Measurements from ENCODE around the gene NDUFS1. TPM values are rescaled to one million over a fixed set of nuclear protein-coding genes. Genes with fewer than 3 reads are reported as not detected.

NDUFS1 gene
- total RNA-seq, 1 experiment from 2014 or later = 102 TPM

DNA sequence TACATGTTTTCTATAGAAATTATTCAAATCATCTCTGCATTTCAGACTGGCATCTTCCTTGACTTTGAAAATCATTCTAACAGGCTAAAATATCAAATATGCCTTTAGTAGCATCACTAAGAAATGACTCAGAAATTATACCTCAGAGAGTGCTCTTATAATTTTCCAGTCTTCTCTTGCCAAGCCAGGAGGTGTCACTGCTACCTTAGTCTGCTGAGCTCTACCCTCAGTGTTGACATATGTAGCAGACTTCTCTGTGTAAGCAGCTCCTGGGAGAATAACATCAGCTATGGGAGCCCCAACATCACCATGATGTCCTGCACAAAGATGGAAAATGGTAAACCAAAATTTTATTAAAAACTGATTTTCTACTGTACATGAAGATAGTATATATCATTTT lies 31.6 kb downstream of the NDUFS1 start:
- no peaks in the 10 kb centered on the region for H3K27me3 Mint-ChIP-seq (ENCODE audit: low read depth)
- H2BK20ac ChIP-seq (ENCODE audit: low read depth, low read length, poor library complexity, severe bottlenecking) = no peak overlapping the region
- no peak for DNase-seq

More for the DNA sequence above, 31.6 kb downstream of the NDUFS1 start:
- H3K27ac ChIP-seq (ENCODE audit: insufficient read length, low read depth, low read length) = no peak overlapping the region
- no peaks in the 10 kb centered on the region for H3K79me1 ChIP-seq (ENCODE audit: insufficient read depth, low read depth, low read length, poor library complexity, severe bottlenecking)
- no peak overlapping the region for H2AFZ ChIP-seq (ENCODE audit: low read length)
- no peak overlapping the region for H4K8ac ChIP-seq (replicated peaks; ENCODE audit: insufficient read length, low read depth, low read length)
- H2BK5ac ChIP-seq (ENCODE audit: insufficient read length, low read length) = no peak overlapping the region
- H4K5ac ChIP-seq (ENCODE audit: insufficient read length, low read depth, low read length) = no peak overlapping the region
- H3T11ph ChIP-seq (ENCODE audit: low read length) = no peak overlapping the region
- H3K9me3 ChIP-seq (ENCODE audit: control insufficient read depth, low read depth, low read length) = no peaks in the 10 kb centered on the region
- no peak overlapping the region for H2BK15ac ChIP-seq (ENCODE audit: low read depth, low read length)
- H3K4me1 ChIP-seq (ENCODE audit: insufficient read depth, low read length) = no peaks in the 10 kb centered on the region
- H4K20me1 ChIP-seq (ENCODE audit: control insufficient read depth, insufficient read depth, insufficient read length) = no peaks in the 10 kb centered on the region
- no peak overlapping the region for H3K23ac ChIP-seq (ENCODE audit: insufficient read length, low read depth, low read length)
- TF ChIP-seq, protein P1, sequence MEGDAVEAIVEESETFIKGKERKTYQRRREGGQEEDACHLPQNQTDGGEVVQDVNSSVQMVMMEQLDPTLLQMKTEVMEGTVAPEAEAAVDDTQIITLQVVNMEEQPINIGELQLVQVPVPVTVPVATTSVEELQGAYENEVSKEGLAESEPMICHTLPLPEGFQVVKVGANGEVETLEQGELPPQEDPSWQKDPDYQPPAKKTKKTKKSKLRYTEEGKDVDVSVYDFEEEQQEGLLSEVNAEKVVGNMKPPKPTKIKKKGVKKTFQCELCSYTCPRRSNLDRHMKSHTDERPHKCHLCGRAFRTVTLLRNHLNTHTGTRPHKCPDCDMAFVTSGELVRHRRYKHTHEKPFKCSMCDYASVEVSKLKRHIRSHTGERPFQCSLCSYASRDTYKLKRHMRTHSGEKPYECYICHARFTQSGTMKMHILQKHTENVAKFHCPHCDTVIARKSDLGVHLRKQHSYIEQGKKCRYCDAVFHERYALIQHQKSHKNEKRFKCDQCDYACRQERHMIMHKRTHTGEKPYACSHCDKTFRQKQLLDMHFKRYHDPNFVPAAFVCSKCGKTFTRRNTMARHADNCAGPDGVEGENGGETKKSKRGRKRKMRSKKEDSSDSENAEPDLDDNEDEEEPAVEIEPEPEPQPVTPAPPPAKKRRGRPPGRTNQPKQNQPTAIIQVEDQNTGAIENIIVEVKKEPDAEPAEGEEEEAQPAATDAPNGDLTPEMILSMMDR (conservative IDR thresholded peaks at IDR 0.05) = peak; percentile 29; the same call in 1 of the 3 replicates
- H3K4me1 Mint-ChIP-seq = no peaks in the 10 kb centered on the region
- H2BK12ac ChIP-seq (ENCODE audit: insufficient read length, low read depth, low read length) = no peak overlapping the region
- H3K4ac ChIP-seq (ENCODE audit: low read depth, low read length) = no peak overlapping the region
- no peak overlapping the region for H3K18ac ChIP-seq (ENCODE audit: insufficient read length, low read depth, low read length)
- H2BK120ac ChIP-seq (ENCODE audit: low read depth, low read length, poor library complexity, severe bottlenecking) = no peak overlapping the region
- H3K79me2 ChIP-seq (ENCODE audit: insufficient read depth, low read length) = no peaks in the 10 kb centered on the region
- no peak overlapping the region for H4K91ac ChIP-seq (ENCODE audit: insufficient read length, low read depth, low read length)
- no peak overlapping the region for H3K27ac Mint-ChIP-seq
- H3K23me2 ChIP-seq (ENCODE audit: insufficient read length, low read depth, low read length, poor library complexity, severe bottlenecking) = no peaks in the 10 kb centered on the region
- H3K4me2 ChIP-seq (ENCODE audit: insufficient read depth, insufficient read length, low read length) = no peak overlapping the region
- H3K36me3 Mint-ChIP-seq (ENCODE audit: insufficient read depth in 1 of 3, low read depth in 3 of 3) = peaks cover 31 to 78% (median 64%) of the 10 kb centered on the region in 3 experiments; a peak in 6 of 7 replicates
- no peaks in the 10 kb centered on the region for H3K9me3 Mint-ChIP-seq
- H3K56ac ChIP-seq (ENCODE audit: insufficient read length, low read depth, low read length) = no peak overlapping the region
- no peak overlapping the region for H2AK5ac ChIP-seq (ENCODE audit: insufficient read length, low read length)
- no peaks in the 10 kb centered on the region for H3K27me3 ChIP-seq (ENCODE audit: insufficient read depth, low read length)
- no peak overlapping the region for H3K14ac ChIP-seq (ENCODE audit: insufficient read depth, low read length)
- H3K9ac ChIP-seq (ENCODE audit: extremely low read depth, insufficient read length, low read length) = no peak overlapping the region
- H3K4me3 Mint-ChIP-seq = no peak overlapping the region
